ENCODE results near the gene NFYC.

DNA sequence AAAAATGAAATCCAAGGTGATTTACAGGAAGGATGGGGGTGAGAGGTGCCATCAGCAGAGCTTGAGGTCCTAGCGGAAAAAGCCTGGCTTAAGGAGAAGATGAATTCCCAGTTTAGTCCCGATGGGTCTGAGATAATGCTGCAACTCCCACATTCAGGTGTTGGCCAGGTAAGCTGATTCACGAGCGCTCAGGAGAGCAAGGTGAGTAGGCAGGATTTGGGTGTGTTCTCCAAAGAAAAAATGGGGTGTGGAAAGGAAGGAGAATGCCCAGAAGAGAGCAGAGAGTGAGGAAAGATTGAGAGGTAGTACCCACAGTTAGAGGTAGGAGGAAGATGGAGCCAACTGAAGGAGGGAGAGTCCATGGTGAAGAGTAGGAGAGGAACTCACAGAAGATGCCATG lies 38.5 kb upstream of the NFYC start:
- TF ChIP-seq CTCF (IDR thresholded peaks at IDR 0.05; ENCODE audit: insufficient read depth, low read depth, low read length) (no peak), EZH2 (IDR thresholded peaks at IDR 0.05; ENCODE audit: insufficient read depth, low read length) (no peak)

All from astrocyte (in vitro differentiated cells and primary cell).